ENCODE data around the gene NECAB3. TPM values are rescaled to one million over a fixed set of nuclear protein-coding genes. Genes with fewer than 3 reads are reported as not detected.
"Not testable (repeated sequence)": the region's sequence is repeated elsewhere in the genome, so short reads cannot be mapped to it uniquely, and the experiment has no call there.

The NECAB3 gene
- total and polyA plus RNA-seq, 7 donors, result 37.8 to 98.0 (median 63.7) TPM

- 71 to 90% (median 73%) methylated on average over 3 of the region's 3 CpGs for WGBS, 3 donors
- no peaks in the 10 kb centered on the region for H3K4me1 ChIP-seq
- no peak overlapping the region for H3K4me3 ChIP-seq
- H3K9me3 ChIP-seq, result no peaks in the 10 kb centered on the region
- intact Hi-C loops (cut with DNase I), result no loop called here
- peaks cover 4 to 76% of the 10 kb centered on the region in 2 donors for H3K36me3 ChIP-seq (ENCODE audit: insufficient read depth in 1 of 2, low read depth in 1 of 2)
- H3K27ac ChIP-seq, result no peak overlapping the region
- H3K27me3 ChIP-seq (ENCODE audit: insufficient read depth in 3 of 3, low read length in 2 of 3), result no peaks in the 10 kb centered on the region
- DNase-seq, result no peak
- no peak for ATAC-seq
- no peak for TF ChIP-seq CTCF (IDR thresholded peaks at IDR 0.05)
Observed at GRCh38 chr20:33635341-33635740, 38.9 kb downstream of the NECAB3 start.

- WGBS, 3 donors, result 41 to 47% (median 46%) methylated on average over 4 of the region's 4 CpGs
- H3K9me3 ChIP-seq; H3K27ac ChIP-seq; H3K4me3 ChIP-seq; H3K27me3 ChIP-seq (ENCODE audit: insufficient read depth in 3 of 3, low read length in 2 of 3); DNase-seq; intact Hi-C loops (cut with DNase I); H3K4me1 ChIP-seq: not testable (repeated sequence)
- peak in 3 of 4 donors; percentile 55 to 64 (median 59) for ATAC-seq
- H3K36me3 ChIP-seq (ENCODE audit: insufficient read depth in 1 of 2, low read depth in 1 of 2), result peaks cover 6 to 76% of the 10 kb centered on the region in 2 donors
Observed at GRCh38 chr20:33631910-33632309, 42.3 kb downstream of the NECAB3 start.

GRCh38 chr20:33630507-33630906 is 43.7 kb downstream of the NECAB3 start:
- no peak overlapping the region for H3K4me3 ChIP-seq
- no peaks in the 10 kb centered on the region for H3K27me3 ChIP-seq (ENCODE audit: insufficient read depth in 3 of 3, low read length in 2 of 3)
- no peaks in the 10 kb centered on the region for H3K9me3 ChIP-seq
- no peaks in the 10 kb centered on the region for H3K4me1 ChIP-seq
- no peak overlapping the region for H3K27ac ChIP-seq
- peaks cover 2 to 77% of the 10 kb centered on the region in 2 donors for H3K36me3 ChIP-seq (ENCODE audit: insufficient read depth in 1 of 2, low read depth in 1 of 2)
- intact Hi-C loops (cut with DNase I), result no loop called here
- ATAC-seq (no peak), DNase-seq (no peak)
- TF ChIP-seq CTCF (IDR thresholded peaks at IDR 0.05), result no peak
- 67 to 93% (median 76%) methylated on average over 4 of the region's 4 CpGs for WGBS, 3 donors

GRCh38 chr20:33629979-33630378 is 44.2 kb downstream of the NECAB3 start:
- intact Hi-C loops (cut with DNase I), result no loop called here
- TF ChIP-seq CTCF (IDR thresholded peaks at IDR 0.05), result no peak
- H3K27me3 ChIP-seq (ENCODE audit: insufficient read depth in 3 of 3, low read length in 2 of 3), result no peaks in the 10 kb centered on the region
- H3K9me3 ChIP-seq, result no peaks in the 10 kb centered on the region
- ATAC-seq (no peak), DNase-seq (no peak)
- peaks cover 2 to 82% of the 10 kb centered on the region in 2 donors for H3K36me3 ChIP-seq (ENCODE audit: insufficient read depth in 1 of 2, low read depth in 1 of 2)
- H3K27ac ChIP-seq, result no peak overlapping the region
- 84 to 88% (median 87%) methylated on average over 5 of the region's 5 CpGs for WGBS, 3 donors
- no peak overlapping the region for H3K4me3 ChIP-seq
- no peaks in the 10 kb centered on the region for H3K4me1 ChIP-seq

GRCh38 chr20:33629533-33629932 is 44.7 kb downstream of the NECAB3 start:
- peaks cover 2 to 87% of the 10 kb centered on the region in 2 donors for H3K36me3 ChIP-seq (ENCODE audit: insufficient read depth in 1 of 2, low read depth in 1 of 2)

More at GRCh38 chr20:33629533-33629932, 44.7 kb downstream of the NECAB3 start:
- intact Hi-C loops (cut with DNase I), result no loop called here
- no peak for DNase-seq
- ATAC-seq, result no peak
- WGBS, 3 donors, result 95 to 96% (median 96%) methylated on average over 10 of the region's 10 CpGs
- no peak for TF ChIP-seq CTCF (IDR thresholded peaks at IDR 0.05)
- Histone ChIP-seq H3K9me3 (no peaks in the 10 kb centered on the region), H3K4me3 (no peak overlapping the region), H3K4me1 (no peaks in the 10 kb centered on the region), H3K27ac (no peak overlapping the region), H3K27me3 (ENCODE audit: insufficient read depth in 3 of 3, low read length in 2 of 3) (no peaks in the 10 kb centered on the region)
